Astrocyte of the spinal cord (primary cell): Measurements from ENCODE around the gene GPR34.

Source experiments
- DNase-seq: peaks from one replicate; pipeline ENCODE4 v3.0.0; 2011; ENCODE audit warnings: low read depth, low spot score
- H3K4me3 ChIP-seq: 2 replicates; pipeline ENCODE4 v1.5.1; 2011; ENCODE audit warnings: low read depth, mild to moderate bottlenecking, low read length, moderate library complexity
- CTCF ChIP-seq: IDR thresholded peaks from 2 replicates; pipeline ENCODE4 v1.5.1; 2012; ENCODE audit warnings: low read depth, mild to moderate bottlenecking, low read length, inconsistent platforms
- in situ Hi-C: cut with HindIII; loops from 2 replicates; pipeline ENCODE4 v1.10.0; 2017; ENCODE audit warnings: low sequenced_read_pairs

Gene GPR34

DNA sequence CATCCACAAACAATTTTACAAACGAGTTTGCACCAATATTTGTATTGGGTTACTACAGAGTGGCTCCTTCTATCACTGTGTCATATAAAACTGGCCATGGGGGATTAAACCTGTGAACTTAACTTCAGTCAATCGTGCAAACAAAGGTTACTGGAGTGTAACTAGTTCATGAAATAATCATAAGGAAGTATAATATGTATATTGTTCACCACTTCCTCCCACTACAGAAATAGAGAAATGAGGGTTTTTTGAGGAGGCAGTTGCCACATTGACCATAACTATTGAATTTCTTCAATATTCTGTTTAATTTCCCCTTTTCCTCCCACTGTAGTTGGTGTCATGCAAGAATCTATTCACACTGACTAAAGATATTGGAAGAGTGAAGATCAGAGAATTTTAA lies 35.1 kb downstream of the GPR34 start, which contains the start of gene GPR82:
Gene GPR82 (plus strand): TSS at position 356 of the 400 bp plus-strand sequence. CDS start 2,846 bp downstream, outside the sequence.
- in situ Hi-C loops = no loop called here
- DNase-seq = no peak
- H3K4me3 ChIP-seq = no peak within 1 kb of the TSS
- no peak for TF ChIP-seq CTCF

- no peak overlapping the region for H3K4me3 ChIP-seq
- in situ Hi-C loops = no loop called here
- no peak for TF ChIP-seq CTCF
- no peak for DNase-seq
These were observed 39.4 kb downstream of the GPR34 start for GRCh38 chrX:41728125-41728524.

GRCh38 chrX:41730081-41730480 lies 41.3 kb downstream of the GPR34 start:
- peak; percentile 7 for DNase-seq
- no peak overlapping the region for H3K4me3 ChIP-seq
- in situ Hi-C loops = no loop called here
- no peak for TF ChIP-seq CTCF

- no peak for TF ChIP-seq CTCF
- DNase-seq = no peak
These were observed 43.5 kb downstream of the GPR34 start for GRCh38 chrX:41732260-41732659.

DNA sequence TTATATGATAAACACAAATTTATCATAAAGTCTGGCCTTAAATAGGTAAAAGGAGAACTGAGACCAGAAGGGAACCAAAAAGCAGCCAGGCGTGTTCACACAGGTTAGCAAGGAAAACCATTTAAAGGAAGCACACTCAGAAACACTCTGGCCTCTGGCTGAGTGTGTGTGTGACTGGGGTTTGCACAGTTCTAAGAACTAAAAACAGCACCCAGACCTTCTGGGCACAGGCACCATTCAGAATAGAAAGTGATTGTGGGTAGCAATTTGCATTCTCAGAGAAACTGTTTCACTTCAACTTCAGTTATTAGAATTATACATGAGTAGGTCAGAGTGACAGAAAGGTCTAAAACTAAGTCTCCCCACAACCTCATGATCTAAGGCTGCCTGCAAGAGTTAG lies 45.2 kb downstream of the GPR34 start:
- DNase-seq = no peak
- in situ Hi-C loops = no loop called here
- H3K4me3 ChIP-seq = no peak overlapping the region
- no peak for TF ChIP-seq CTCF

More at GRCh38 chrX:41732260-41732659, 43.5 kb downstream of the GPR34 start:
- H3K4me3 ChIP-seq = no peak overlapping the region
- in situ Hi-C loops = no loop called here

- TF ChIP-seq CTCF = peak; percentile 58
- in situ Hi-C loops = no loop called here
- no peak overlapping the region for H3K4me3 ChIP-seq
- no peak for DNase-seq
These were observed 45.8 kb downstream of the GPR34 start for GRCh38 chrX:41734530-41734929.

DNA sequence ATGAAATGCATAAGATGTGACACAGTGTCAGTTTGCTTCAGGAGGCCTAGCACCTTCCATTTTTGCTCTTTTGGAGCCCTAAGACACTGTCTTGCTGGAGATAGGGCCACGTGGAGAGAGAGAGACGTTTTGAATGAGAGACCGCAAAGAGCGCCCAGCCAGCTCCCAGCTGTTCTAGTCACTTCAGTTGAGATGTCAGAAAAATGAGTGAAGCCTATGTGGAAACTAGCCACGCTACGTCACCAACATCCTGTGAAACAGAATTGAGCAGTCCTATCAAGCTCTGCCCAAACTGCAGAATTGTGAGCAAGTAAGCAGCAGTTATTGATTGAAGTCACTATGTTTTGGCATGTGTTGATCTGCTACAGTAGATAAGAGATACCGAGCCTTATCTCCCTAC lies 48.3 kb downstream of the GPR34 start:
- in situ Hi-C loops = no loop called here
- no peak overlapping the region for H3K4me3 ChIP-seq
- TF ChIP-seq CTCF = no peak
- DNase-seq = no peak
